Stromal cell of bone marrow (primary cell): ENCODE measurements around the gene QSOX2.

Experiments used
- DNase-seq: peaks from one replicate; pipeline ENCODE4 v3.0.0-alpha.2; 2012; ENCODE audit warnings: low read depth

The QSOX2 gene

DNA sequence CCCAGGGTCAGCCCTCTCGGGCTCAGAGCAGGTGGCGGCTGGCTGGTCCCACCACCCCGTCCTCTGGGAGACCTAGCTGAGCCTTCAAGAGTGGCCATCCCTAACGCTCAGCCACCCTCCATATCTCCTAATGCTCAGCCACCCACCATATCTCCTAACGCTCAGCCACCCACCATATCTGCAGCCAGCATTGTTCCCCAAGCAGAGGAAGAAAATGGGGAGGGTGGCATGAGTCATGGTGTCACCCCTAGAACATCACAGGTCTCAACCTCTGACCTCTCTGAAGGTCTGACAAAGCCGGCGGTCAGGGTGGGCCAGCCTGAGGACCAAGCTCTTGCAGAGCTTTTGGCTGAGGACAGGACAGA lies 55.4 kb downstream of the QSOX2 start:
- DNase-seq, result no peak

DNA sequence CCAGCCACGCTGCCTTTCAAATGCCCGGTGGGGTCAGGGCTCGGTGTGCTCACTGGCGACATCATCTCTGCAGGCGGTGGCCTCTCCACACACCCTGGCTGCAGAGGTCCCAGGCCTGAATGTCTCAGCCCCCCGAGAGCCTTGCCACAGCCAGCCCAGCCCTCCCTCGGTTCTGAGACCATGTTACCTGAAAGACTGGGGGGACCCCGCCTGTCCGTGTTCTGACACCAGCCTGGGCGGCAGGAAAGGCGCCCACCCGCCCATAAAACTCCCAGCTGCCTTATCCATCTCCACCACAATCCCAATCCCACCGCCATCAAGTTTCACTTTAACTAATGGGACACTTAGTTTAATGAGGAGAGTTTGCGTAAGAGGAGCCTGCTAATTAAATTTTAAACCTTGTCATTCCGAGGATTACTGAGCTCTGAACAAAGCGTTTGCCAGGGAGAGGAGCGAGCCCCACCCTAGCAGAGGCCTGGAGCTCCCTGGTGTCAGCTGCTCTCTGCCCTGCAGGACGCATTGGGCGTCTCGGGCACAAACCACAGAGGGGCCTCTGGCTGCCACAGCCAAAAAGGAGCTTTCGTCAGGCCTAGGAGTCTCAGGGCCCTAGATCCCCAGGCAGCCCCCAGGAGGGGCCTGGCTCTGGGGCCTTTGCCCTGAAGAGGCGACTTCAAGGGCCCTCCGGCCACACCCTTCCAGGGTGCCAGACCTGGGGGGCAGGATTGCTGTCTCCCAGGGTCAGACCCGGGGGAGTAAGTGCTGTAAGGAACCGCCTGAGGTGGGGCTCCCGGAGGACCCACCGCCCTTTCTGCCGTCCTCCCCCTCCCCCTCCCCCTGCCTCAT lies 56.0 kb downstream of the QSOX2 start:
- DNase-seq, result no peak

DNA sequence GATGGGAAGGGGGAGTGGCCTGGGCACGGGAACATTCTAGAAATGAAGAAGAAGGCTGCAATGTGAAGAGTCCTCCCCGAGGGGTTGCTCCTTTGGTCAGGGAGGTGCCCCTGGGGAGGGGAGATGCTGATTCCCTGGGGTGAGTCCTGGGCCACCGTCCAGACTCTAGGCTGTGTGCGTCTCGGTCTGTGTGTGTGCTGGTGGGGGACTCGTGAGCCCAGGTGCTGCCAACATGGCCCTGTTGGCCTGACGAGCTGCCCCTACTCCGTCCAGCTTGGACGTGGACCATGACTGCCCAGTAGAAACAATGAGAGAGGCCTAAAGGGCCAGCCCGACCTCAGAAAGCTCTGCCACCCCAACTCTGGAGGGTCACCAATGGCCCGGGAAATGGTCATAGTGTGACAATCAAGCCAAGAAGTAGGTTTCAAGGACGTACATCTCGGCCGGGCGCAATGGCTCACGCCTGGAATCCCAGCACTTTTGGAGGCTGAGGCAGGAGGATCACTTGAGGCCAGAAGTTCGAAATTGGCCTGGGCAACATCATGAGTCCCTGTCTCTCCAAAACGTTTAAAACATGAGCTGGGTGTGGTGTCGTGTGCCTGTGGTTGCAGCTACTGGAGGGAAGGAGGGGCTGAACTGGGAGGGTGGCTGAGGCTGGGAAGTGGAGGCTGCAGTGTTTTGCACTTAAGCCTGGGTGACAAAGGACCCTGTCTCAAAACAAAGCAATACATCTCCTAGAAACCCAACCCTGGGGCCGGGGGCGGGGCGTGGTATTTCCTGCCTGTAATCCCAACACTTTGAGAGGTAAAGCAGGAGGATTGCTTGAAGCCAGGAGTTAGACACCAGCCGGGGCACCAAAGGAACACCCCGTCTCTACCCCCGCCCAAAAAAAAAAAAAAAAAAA lies 57.7 kb downstream of the QSOX2 start:
- DNase-seq, result no peak

DNA sequence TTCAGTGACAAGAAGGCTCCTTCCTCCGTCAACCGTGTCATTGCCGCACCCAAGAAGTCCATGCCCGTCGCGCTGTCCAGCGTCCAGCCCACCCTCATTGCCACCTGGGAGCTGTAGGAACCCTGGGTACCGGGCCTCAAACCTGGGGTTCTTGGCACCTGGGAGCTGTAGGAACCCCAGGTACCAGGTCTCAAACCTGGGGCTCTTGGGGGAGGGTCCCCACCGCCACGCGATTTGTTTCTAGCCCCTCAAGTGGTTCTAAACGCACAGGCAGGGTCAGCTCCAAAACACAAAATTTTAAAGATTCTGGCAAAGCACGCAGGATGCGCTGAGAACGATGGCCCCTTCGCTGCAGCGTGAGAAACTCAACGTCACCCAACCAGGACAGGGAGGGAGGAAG lies 58.4 kb downstream of the QSOX2 start:
- no peak for DNase-seq

DNA sequence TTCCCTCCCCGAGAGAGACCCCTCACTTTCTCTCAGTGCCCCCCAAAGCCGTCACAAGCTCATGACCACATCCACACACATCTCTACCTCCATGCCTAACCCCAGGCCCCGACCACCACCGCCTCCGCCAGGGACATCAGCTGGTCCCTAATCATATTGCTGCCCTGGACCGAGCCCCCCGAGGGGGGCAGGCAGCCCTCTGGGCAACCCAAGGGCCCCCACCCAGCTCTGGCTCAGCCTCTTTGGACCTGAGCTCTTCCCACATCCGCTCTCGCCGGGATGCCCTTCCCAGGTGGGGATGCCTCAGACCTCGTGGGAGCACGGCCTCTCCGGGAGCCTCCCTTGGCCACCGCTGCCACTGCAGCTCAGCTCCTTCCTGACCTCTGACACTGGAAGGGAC lies 59.2 kb downstream of the QSOX2 start:
- no peak for DNase-seq

DNA sequence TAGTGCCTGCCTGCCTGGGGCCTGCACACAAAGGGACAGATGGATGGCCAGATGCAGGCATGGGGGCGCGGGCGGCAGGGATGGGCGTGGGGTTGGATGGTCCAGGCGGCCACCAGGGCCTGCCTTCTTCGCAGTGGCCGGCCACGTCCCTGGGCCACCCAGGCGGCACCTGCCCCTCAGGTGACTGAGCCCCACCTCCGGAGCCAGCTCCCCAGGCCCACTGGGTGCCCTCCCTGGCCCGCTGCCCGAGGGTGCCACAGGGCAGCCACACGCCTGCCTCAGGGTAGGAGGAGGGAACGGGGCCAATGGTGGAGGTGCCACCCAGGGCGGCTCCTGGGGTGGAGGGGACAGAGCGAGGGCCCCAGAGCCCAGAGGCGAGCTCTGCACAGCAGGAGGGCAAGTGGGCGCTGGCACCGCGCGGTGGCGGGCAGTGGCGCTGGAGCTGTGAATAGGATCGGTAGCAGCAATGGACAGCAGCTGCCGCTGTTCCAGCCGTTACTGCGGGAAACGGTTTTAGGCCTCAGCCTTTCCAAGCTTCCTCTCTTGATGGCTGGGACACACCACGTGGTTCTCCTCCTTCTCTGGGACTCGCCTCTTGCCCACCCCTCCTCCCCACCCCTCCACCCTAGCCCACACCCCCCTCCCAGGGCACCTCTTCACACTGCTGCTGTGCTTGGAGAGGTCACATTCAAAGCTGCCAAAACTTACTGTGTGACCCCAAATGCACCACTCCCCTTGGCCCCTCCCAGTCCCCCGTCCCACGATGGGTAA lies 59.8 kb downstream of the QSOX2 start:
- DNase-seq, result no peak

DNA sequence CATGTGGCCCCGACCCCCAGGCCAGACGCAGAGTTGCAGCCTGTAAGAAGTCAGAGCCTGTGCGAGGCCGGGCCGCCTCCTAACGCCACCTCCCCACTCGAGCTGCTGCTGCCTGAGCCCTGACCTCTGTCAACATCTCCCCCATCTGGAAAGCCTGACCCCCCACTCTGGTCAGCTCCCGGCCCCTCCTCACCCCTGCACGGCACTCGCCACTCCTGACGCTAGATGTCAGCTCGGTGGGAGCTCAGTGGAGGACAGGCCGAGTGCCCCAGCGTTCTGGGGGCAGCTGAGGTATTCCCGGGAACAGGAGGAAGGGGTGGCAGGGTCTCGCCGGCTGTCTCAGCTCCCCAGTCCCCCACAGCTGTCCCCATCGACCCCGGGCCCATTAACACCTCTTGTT lies 60.5 kb downstream of the QSOX2 start:
- no peak for DNase-seq

DNA sequence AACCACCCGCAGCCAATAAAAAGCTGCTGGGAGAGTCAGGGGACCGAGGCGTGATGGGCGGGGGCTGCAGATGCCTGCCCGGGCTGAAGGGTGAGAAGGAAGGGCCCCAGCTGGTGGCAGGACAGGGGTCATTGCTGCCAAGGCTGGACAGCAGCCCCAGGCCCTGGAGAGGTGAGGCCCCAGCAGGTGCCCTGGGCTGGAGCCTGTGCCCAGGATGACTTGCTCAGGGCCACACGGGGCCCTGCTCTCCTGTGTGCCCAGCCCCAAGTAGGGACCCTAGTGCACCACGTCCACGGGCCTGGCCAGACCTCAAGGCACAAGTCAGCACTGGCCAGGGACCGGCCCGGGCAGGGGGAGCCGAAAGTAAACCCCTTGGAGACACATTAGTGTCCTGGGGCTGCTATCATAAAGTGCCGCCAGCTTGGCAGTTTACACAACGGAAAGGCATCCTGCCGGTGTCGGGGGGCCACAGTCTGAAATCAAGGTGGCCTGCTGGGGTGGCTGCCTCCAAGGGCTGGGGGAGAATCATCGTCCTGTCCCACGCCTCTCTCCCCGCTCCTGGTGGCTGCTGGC lies 62.7 kb downstream of the QSOX2 start:
- DNase-seq, result no peak

DNA sequence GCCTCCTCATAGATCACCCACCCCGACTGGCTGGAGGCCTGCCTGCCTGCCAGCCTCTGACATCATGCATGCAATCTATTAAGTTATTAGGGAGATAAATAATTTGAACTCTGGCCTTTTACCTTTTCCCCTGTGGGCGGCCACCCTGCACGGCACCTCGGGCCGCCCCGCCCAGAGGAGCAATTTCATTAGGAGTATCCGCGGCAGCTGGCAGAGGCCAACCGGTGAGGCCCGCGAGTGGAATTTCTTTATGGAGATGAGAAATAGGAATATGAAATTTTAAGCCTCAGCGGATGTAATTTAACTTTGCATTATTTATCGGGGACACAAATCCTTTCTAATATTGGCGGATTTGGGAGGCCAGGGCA lies 63.2 kb downstream of the QSOX2 start:
- DNase-seq, result no peak

DNA sequence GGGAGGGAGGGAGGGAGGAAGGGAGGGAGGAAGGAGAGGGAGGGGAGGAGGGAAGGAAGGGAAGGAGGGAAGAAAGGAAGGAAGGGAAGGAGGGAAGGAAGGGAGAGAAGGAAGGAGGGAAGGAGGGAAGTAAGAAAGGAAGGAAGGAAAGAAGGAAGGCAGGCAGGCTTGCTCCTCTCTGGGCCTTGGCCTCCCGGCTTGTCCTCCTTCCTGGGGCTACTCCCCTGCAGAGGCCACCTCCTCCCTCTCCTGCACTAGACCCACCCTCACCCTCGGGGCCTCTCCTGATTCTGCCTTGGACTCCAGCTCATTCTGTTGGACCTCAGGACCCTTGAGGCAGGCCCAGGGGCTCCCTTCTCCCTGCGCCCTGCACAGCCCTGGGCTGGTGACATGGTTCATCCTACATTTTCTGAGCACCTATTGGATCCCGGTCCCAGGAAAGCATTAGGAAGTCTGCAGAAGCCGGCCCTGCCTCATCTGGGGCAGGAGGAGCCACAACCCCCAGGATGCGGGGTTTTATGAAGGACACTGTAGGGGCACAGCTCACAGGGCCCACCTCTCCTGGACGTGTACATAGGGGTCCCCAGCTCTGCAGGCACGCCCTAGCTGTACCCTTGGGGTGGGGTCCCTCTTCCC lies 63.7 kb downstream of the QSOX2 start:
- DNase-seq, result no peak

DNA sequence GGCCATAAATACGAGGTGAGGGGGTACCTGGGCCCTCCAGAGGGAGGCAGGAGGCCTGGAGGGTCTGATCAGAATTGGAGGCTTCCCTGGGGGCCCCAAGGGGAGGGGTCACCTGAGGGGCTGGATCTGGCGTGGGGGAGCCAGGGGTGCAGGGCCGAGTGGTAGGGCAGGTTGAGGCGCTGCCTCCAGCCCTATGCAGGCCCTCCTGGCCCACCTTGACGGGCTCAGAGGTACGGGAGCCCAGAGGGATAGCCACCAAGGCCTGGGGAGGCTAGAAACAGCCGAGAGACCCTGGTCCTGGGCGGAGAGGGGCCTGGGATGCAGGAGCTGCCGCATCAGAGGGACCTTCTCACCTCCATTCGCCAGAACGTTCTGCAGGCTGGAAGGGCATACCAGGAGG lies 65.0 kb downstream of the QSOX2 start:
- no peak for DNase-seq

DNA sequence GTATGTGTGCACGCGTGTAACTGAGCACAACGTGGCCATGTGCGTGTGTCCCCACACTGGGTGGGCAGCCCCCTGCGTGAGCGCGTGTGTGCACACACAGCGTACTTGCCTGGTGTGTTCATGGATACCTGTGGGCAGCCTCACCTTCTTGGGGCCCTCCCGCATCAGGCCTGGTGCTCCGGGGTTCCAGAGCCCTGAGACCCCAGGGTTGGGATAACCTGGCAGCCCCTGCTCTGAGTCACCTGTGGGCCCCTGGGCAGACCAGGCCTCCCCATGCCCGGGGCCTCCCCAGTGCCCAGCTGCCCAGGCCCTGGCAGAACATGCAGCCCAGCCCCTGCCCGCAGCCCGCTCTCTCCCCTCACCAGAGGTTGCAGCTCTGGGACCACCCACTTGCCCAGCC lies 65.9 kb downstream of the QSOX2 start:
- DNase-seq, result no peak

DNA sequence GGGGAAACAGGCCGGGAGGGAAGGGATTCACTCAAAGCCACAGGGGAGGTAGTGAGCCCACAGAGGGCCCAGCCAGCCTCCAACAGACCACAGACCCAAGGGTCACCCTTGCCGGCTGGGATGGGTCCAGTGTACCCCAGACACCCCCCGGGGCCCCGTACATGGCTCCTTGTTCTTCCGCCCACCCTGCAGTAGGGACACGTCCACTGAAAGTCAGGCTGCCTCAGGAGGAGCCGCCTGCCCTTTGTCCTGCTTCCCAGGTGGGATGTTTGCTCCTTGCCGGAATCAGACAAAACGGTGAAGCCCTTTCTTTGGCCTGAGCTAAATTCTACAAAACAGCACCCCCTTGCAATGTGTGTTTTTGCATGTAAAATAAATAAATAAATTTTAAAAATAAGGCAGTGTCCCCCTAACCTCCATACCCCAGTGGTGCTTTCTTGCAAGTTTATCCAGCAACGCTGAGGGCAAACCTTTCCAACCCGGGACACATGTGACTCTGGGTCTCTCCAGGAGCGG lies 66.5 kb downstream of the QSOX2 start:
- DNase-seq, result no peak

DNA sequence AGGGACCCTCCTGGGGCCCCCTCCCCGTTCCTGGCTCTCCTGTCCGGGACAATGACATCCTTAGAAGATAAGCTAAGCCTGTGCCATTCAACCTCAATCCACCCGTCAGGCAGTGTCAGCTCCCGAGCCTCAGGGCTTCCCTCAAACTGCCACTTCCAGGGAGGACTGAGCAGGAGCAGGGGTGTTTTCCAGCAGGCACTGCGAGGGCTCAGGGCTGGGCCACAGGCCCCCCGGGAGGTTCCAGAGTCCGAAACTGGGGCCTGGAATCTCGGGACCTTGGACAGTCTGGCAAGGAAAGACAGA lies 66.9 kb downstream of the QSOX2 start:
- DNase-seq, result no peak

DNA sequence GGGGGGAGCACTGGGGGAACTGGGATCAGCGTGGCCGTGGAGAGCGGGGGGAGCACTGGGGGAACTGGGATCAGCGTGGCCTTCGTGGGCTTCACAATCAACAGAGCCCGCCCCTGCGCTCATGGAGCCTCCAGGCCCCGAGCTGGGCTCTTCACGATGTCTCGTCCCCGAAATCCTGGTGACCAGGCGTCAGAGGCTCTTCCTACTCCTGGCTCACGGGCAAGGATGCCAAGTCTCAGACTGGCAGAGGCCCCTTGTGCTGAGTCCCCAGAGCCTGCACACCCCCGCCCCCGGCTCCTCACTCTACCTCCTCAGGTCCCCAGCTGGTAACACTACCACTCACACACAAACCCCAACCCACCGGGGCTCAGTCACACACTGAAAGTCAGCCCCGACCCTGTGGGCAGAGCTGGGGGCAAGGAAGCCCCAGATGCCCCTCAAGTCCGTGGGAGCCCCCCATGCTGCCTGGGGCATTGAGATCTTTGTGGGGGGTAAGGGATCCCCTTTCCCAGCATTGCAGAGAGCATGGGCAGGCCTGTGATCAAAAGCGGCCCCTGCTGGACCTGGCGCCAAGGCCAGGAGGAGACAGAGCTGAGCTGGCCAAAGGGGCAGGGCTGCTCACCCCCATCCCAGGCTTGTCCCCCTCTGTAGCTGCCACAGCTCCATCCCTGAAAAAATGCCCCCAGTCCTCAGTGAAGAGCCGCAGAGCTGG lies 67.4 kb downstream of the QSOX2 start:
- DNase-seq, result no peak

DNA sequence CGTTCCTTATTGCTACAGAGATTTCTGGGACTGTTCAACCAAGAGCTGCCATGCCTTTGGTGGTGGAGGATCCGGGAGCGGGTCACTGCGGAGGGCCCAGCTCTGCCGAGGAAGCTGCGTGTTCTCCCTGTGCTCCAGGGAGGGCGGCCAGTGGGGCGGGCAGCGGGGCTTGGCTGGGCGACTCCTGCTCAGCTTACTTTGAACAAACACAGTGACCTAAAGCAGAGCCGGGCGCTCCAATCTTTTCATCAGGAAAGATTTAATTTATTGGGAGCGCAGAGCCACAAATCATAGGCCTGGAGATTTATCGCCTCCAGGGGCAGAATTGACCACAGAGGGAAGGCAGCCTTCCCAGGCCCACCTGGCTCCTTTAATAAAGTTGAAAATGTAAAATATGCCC lies 68.4 kb downstream of the QSOX2 start:
- no peak for DNase-seq

DNA sequence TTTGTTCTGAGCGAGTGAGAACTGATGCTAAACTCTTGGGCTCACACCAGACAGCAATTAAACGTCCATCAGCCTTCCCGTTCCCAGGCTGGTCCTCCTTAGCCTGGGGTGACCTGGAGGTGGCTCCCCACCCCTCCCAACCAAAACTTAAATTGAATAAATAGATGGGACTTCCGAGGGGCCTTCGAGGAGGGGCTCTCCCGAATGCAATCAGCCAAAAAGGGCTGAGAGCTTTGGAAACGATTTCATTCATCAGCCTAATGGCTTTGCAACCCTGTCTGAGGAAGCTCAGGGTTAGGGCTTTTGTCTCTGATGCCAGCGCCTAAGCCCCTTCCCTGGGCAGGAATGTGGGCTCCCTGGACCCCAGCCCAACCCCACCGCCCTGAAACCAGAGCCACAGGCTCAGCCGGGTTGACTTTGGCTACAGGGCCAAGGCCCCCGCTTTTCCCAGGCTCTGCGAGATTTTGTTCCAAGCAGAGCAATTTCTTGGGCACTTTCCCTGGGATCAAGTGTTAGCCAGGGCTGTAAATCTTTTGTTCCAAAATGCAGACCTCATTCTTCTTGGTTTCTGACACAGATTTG lies 69.9 kb downstream of the QSOX2 start:
- no peak for DNase-seq

DNA sequence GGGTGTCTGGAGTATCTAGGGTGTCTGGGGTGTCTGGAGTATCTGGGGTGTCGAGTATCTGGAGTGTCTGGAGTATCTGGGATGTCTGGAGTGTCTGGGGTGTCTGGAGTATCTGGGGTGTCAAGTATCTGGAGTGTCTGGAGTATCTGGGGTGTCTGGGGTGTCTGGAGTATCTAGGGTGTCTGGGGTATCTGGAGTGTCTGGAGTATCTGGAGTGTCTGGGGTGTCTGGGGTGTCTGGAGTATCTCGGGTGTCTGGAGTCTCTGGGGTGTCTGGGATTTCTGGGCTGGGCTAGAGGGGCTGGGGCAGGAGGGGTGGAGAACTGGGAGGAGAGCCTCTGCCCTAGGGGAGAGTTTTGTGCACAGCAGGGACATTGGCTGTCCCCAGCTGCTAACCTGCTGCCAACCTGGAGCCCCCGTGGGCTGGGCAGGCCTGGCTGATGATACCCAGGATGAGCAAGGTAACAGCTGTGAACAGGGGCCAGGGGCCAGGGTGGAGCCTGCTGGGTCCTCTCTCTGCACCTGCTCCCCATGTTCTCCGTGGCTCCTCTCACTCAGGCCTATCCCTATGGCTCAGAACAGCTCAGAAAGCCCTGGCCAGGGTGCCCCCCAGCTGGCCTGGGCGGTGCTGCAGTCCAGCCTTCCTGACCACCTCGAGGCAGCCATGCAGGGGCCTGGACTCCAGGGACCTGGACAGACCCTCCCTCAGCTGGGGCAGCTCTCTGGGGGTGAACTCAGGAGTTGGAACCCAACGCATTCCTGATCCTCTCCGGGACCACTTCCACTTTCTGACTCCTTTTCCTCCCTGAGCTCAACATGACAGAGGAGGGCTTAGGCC lies 70.6 kb downstream of the QSOX2 start:
- no peak for DNase-seq

DNA sequence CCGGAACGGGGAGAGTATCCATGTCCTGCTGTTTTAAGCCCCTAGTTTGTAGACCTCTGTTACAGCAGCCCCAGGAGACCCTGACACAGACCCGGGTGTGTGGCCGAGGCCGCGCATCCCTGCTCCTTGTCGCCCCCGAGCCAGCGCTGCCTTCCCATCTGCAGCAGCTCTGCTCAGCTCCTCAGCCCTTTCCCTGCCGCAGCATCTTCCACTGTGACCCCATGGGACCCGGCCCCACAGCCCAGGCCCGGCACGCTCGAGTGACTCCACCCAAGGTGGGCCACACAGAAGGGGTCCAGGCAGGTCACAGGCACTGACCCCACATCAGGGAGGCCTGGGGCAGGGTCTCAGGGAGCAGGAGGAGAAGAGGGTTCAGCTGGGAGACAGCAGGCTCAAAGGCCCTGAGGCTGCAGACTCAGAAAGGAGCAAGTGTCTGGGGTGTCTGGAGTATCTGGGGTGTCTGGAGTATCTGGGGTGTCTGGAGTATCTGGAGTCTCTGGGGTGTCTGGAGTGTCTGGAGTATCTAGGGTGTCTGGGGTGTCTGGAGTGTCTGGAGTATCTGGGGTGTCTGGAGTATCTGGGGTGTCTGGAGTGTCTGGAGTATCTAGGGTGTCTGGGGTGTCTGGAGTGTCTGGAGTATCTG lies 71.8 kb downstream of the QSOX2 start:
- no peak for DNase-seq
